Measurements from ENCODE around the gene VPS41.

Gene VPS41

GRCh38 chr7:38716397-38716796, 192.6 kb downstream of the VPS41 start:
- no peak for DNase-seq

- DNase-seq: no peak
These were observed 199.9 kb downstream of the VPS41 start for GRCh38 chr7:38709123-38709522.

DNA sequence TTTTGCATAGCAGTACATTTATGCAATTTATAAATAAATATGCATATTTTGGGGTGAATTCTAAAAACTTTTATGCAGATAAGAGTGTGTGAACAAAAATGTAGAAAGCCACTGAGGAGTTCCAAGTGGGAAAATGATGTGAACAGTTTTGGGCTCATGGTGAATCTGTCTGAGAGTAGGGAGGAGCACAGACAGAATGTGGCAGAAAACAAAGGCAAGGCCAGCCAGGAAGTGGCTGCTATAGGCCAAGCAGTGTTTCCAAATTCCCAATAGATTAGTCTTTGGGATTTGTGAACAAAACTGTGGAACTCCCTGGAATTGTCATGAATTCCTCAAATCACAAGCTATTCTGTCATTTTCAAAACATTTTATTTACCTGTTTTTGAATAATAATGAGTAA, 204.2 kb downstream of the VPS41 start:
- no peak for DNase-seq

GRCh38 chr7:38704041-38704547, 204.9 kb downstream of the VPS41 start:
- DNase-seq: no peak

DNA sequence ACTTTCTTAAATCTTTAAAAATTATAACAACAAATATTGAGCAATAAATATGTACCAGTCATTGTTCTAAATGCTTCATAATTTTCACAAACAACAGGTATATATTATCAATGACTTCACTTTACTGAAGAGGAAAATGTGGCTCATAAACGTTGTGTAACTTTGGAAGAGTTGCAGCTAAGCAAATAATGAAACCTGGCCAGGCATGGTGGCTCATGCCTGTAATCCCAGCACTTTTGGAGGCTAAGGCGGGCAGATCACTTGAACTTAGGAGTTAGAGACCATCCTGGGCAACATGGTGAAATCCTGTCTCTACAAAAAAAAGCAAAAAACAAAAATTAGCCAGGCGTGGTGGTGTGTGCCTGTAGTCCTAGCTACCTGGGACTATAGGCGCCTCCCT, 205.9 kb downstream of the VPS41 start:
- no peak for DNase-seq

- DNase-seq: no peak
These were observed 206.9 kb downstream of the VPS41 start for GRCh38 chr7:38702002-38702535.

DNA sequence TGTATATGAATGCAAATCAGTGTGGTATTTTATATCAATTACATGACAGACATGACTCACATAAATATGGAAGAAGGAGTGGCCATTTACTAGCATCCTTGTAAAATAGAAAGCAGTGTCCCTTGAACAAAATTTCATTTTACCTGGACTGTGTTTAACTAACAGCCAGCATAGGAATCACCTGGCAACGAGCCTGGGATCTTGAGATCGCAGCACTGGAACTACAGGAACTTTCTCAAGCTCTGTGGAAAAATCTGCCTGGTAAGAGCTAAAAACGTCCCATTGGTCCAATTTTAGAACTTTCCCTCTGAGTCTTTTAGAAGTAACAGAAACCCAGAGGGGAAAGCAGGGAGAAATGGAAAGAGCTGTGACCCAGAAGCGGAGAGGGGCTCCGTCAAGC, 208.9 kb downstream of the VPS41 start:
- DNase-seq: no peak

- DNase-seq: no peak
These were observed 209.5 kb downstream of the VPS41 start for GRCh38 chr7:38699471-38699870.

DNA sequence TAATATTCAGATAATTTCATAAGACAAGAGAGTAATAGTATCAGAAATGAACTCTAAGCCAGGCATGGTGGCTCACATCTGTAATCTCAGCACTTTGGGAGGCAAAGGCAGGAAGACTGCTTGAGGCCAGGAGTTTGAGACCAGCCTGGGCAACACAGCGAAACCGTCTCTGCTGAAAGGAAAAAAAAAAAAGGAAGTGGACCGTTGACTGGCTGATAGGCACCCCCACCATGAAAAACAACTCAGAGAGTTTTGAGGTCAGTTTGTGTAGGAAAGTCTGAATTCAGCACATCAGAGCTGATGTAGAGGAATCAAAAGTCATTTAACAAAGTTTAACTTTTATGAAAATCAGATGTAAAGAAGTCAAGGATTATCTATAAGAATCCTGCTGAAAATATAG, 214.7 kb downstream of the VPS41 start:
- no peak for DNase-seq

- no peak for DNase-seq
These were observed 222.1 kb downstream of the VPS41 start for GRCh38 chr7:38686888-38687287.

GRCh38 chr7:38685851-38686250, 223.1 kb downstream of the VPS41 start:
- DNase-seq: no peak

DNA sequence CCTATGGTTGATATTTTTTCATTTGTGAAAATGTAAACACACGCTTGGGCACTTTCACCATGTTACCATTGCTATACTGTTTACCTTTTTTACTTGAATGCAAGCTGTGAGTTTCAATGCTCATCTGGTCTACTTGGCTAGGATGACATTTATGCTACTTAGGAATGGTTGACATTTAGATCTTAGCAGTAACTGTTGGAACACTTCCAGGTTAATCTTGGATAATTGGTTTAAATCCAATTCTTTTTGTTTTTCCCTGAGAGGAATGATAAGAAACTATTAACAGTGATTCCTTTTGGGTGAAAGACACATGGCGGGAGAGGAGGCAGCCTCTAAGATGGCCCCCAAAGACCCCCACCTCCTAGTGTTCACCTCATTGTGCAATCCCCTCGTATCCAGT, 226.4 kb downstream of the VPS41 start:
- DNase-seq: no peak

DNA sequence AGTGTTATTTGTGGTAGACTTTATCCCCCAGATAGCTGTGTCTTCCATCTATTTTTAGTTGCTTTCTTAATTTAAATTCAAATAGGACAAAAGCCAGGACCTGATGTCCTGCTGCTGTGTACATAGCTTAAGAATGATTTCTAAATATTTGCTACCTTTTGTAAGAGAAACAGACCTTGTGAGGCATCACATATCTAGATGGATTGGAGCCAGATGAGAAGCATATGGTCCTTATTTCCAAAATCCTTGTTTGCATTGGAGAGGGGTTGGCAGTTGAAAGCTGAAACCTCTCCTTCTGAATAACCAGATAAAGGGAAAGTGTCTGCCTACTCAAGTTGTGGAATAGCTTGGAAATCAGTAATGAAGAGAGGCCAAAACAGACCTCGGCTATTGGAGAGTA, 227.1 kb downstream of the VPS41 start:
- DNase-seq: no peak

DNA sequence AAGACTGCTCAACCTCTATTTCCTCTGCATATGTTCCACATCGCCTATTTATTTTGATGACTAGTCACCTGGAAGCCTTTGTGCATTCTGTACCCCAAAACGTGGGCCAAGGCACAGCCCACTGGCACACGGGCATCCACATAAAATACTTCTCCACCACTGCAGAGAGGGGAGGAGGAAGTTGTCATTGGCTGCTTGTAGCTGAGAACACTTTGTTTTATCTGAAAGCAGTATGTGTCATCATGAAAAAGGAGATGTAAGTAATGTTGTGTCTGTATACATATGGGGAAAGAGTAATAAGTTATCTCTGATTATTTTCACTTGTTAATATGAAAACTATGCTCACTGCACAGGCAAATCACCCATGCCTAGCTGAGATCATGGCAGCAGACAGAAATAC, 229.6 kb downstream of the VPS41 start:
- DNase-seq: no peak

- no peak for DNase-seq
These were observed 230.3 kb downstream of the VPS41 start for GRCh38 chr7:38678698-38679054.

DNA sequence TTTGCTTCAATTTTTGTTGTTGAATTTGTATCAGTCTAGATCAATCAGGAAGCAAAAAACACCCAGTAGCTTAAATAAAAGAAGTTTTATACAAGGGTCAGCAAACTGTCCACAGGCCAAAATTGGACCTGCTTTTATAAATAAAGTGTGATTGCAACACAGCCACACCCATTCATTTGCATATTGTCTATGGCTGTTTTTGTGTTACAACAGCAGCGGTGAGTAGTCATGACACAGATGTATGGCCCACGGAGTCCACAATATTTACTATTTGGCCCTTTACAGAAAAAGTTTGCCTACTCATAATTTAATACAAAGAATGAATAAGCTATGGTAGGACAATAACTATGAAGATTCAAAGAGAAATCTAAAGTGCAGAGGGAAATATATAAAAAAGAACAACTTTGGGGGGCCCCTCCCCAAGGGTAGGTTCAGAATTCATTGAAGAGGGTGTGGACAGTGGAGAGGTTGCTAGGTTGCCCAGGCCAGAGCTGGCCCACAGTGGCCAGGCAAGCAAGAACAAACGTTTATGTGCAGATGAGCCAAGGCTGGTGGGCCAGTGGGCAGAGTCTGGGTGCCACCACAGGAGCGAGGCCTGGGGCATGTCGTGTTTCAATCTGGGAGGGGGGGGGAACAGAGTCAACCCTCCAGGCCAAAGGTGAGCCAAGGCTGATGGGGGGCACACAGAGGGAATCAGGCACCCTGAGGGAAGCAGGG, 230.9 kb downstream of the VPS41 start:
- no peak for DNase-seq

- DNase-seq: no peak
These were observed 233.4 kb downstream of the VPS41 start for GRCh38 chr7:38675494-38676106.

DNA sequence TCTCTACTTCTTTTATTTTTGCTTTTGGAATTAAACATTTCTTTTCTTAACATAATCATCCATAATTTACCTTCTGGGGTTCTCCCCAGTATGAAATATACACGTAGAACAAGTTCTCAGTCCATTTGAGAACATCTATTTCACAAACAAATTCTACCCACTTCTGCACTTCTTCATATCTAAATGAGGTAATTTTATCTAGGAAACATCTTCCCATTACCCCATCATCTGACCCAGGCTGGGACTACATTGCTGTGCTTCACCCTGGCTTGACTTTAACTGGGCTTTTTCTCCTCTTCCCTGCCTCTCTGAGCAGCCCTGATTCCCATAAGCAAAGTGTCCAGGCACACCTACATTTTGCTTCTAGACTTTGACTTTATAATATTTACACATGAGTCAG, 234.5 kb downstream of the VPS41 start:
- no peak for DNase-seq

- DNase-seq: no peak
These were observed 235.2 kb downstream of the VPS41 start for GRCh38 chr7:38673795-38674194.
